ENCODE results near the gene PTGFRN. TPM values are rescaled to one million over a fixed set of nuclear protein-coding genes. Genes with fewer than 3 reads are reported as not detected.

PTGFRN gene
- total RNA-seq, 4 donors from 2014 or later, result 64.5 to 92.0 (median 83.9) TPM

- peaks cover 18% of the 10 kb centered on the region for H3K4me1 ChIP-seq
- peaks cover 46% of the 10 kb centered on the region for H3K36me3 ChIP-seq
- TF ChIP-seq POLR2AphosphoS5 (IDR thresholded peaks at IDR 0.05), result no peak
- TF ChIP-seq EP300 (IDR thresholded peaks at IDR 0.05), result no peak
- no peak for TF ChIP-seq CTCF (IDR thresholded peaks at IDR 0.05)
- TF ChIP-seq POLR2A (IDR thresholded peaks at IDR 0.05), result no peak
- H3K4me3 ChIP-seq, result no peak overlapping the region
- no peaks in the 10 kb centered on the region for H3K27me3 ChIP-seq
- H3K9me3 ChIP-seq, result no peaks in the 10 kb centered on the region
- H3K27ac ChIP-seq, result peak overlapping the region; percentile 48
- 74% methylated on average over 4 of the region's 5 CpGs for WGBS
- no peak for DNase-seq (ENCODE audit: low spot score in 2 of 2)
Observed at GRCh38 chr1:116947092-116947860, 37.6 kb downstream of the PTGFRN start.

- DNase-seq (ENCODE audit: low spot score in 2 of 2), result no peak
- Histone ChIP-seq H3K27me3 (no peaks in the 10 kb centered on the region), H3K9me3 (no peaks in the 10 kb centered on the region), H3K4me1 (peaks cover 18% of the 10 kb centered on the region), H3K4me3 (no peak overlapping the region), H3K27ac (peak overlapping the region; percentile 48), H3K36me3 (peaks cover 43% of the 10 kb centered on the region)
- peak in 1 of 3 donors; percentile 28 for TF ChIP-seq POLR2AphosphoS5 (IDR thresholded peaks at IDR 0.05)
- TF ChIP-seq CTCF (IDR thresholded peaks at IDR 0.05), result no peak
- whole genome bisulfite sequencing, result 59% methylated on average over 5 of the region's 5 CpGs
Observed at GRCh38 chr1:116948046-116948445, 38.3 kb downstream of the PTGFRN start.

GRCh38 chr1:116948642-116949041, 38.9 kb downstream of the PTGFRN start:
- WGBS, result 95% methylated on average over 1 of the region's 1 CpG

GRCh38 chr1:116949213-116949985, 39.7 kb downstream of the PTGFRN start:
- H3K36me3 ChIP-seq, result peaks cover 33% of the 10 kb centered on the region
- H3K4me1 ChIP-seq, result peaks cover 18% of the 10 kb centered on the region
- H3K27me3 ChIP-seq, result no peaks in the 10 kb centered on the region
- 82% methylated on average over 21 of the region's 21 CpGs for WGBS
- no peaks in the 10 kb centered on the region for H3K9me3 ChIP-seq
- H3K4me3 ChIP-seq, result no peak overlapping the region
- no peak overlapping the region for H3K27ac ChIP-seq
- no peak for DNase-seq (ENCODE audit: low spot score in 2 of 2)
- TF ChIP-seq EP300 (IDR thresholded peaks at IDR 0.05), result no peak

More at GRCh38 chr1:116948642-116949041, 38.9 kb downstream of the PTGFRN start:
- H3K27me3 ChIP-seq, result no peaks in the 10 kb centered on the region
- no peaks in the 10 kb centered on the region for H3K9me3 ChIP-seq
- H3K27ac ChIP-seq, result peak overlapping the region; percentile 7
- H3K4me3 ChIP-seq, result no peak overlapping the region
- H3K4me1 ChIP-seq, result peaks cover 18% of the 10 kb centered on the region
- TF ChIP-seq POLR2AphosphoS5 (IDR thresholded peaks at IDR 0.05), result no peak
- no peak for TF ChIP-seq CTCF (IDR thresholded peaks at IDR 0.05)
- TF ChIP-seq EP300 (IDR thresholded peaks at IDR 0.05), result no peak
- TF ChIP-seq POLR2A (IDR thresholded peaks at IDR 0.05), result no peak
- DNase-seq (ENCODE audit: low spot score in 2 of 2), result no peak
- H3K36me3 ChIP-seq, result peaks cover 39% of the 10 kb centered on the region

- Histone ChIP-seq H3K36me3 (peaks cover 22% of the 10 kb centered on the region), H3K27ac (peak overlapping the region; percentile 57), H3K27me3 (no peaks in the 10 kb centered on the region), H3K4me1 (peaks cover 18% of the 10 kb centered on the region), H3K4me3 (no peak overlapping the region), H3K9me3 (no peaks in the 10 kb centered on the region)
- WGBS, result 56% methylated on average over 13 of the region's 13 CpGs
- TF ChIP-seq EP300 (IDR thresholded peaks at IDR 0.05) (no peak), POLR2AphosphoS5 (IDR thresholded peaks at IDR 0.05) (no peak), POLR2A (IDR thresholded peaks at IDR 0.05) (no peak), CTCF (IDR thresholded peaks at IDR 0.05) (no peak)
- DNase-seq (ENCODE audit: low spot score in 2 of 2), result no peak
Observed at GRCh38 chr1:116950517-116951199, 40.9 kb downstream of the PTGFRN start.
